CD4-positive, alpha-beta T cell treated with Interleukin-6 at 100 ng/mL for 8 hours (primary cell): ENCODE results near the gene HS1BP3.

Source experiments
- DNase-seq: peaks from one replicate; pipeline ENCODE4 v3.0.0-alpha.2; 2020; ENCODE audit warnings: mixed read lengths, low spot score

HS1BP3 gene

GRCh38 chr2:20674974-20675679, 24.2 kb upstream of the HS1BP3 start:
- DNase-seq = no peak

DNA sequence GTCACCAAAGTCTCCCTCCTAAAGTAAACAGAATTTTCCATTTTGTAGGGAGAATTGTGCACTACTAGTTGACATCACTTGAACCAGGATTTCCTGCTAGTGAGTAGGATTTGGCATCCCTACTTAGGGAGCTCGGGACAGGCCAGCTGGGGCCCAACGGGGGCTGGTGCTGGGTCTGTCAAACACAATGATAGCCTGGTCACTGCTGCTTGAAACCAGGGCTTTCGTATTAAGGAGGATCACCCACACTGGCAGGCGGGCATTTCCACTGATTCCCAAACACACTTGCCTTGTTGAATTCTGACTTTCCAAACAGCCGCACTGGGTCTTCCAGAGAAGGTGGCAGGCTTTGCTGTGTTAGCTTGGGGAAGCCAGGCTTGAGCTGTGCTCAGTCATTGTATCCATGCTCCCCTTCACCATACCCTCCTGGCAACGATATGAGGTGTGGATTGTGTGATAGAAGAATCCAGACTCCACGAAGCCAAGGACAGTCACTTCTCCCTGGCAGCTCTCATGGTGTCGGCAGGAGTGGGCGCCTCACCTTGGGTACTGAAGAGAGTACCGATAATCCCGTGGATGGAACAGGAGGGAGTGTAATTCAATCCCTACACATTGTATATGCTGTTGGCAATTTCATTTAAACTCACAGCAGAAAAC, 23.5 kb upstream of the HS1BP3 start:
- no peak for DNase-seq

DNA sequence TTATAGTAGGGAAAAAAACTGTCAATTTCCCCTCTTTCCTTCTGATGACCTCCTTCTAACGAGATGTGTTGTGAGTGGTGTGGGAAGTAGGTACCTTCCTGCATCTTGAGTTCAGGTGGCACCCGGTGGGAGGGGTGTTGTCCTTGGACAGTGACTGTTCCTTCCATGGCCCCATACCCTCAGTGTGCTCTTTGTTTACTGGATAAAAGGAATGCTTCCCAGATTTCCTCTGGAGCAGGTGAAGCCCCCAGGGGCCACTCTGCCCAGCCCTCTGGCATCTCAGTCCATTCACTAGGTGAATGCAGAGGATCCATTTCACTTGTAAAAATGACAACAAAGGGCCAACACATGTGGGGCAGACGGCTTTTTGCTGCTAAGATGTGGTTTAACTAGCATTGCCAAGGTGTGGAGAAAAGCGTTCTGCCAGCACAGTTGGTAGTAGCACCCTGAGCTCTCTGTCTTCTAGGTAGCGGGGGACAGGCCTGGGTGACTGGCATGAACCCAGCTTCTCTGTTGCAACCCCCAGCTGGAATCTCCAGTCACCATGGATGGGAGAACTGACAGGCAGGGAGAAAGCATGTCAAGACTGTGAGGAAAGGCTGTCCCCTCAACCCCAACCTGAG, 22.9 kb upstream of the HS1BP3 start:
- DNase-seq = no peak

- DNase-seq = no peak
Measured at GRCh38 chr2:20672201-20672951, 21.5 kb upstream of the HS1BP3 start.

GRCh38 chr2:20671736-20672080, 20.8 kb upstream of the HS1BP3 start:
- no peak for DNase-seq

DNA sequence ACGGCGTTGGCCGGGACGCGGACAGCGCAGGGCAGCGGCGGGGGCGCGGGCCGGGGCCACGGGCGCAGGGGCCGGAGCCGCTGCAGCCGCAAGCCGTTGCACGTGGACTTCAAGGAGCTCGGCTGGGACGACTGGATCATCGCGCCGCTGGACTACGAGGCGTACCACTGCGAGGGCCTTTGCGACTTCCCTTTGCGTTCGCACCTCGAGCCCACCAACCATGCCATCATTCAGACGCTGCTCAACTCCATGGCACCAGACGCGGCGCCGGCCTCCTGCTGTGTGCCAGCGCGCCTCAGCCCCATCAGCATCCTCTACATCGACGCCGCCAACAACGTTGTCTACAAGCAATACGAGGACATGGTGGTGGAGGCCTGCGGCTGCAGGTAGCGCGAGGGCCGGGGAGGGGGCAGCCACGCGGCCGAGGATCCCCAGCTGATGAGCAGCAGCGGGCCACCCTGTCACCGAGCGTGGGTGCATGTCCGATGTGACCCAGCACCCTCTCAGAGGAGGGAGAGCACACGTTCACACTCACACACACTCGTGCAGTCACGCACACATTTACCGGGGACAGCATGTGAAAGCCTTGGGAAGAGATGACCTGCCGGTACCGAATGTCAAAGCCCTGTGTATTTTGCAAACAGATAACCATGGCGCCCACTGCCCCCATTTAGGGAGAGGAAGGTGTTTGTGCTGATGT, 20.3 kb upstream of the HS1BP3 start:
- no peak for DNase-seq

DNA sequence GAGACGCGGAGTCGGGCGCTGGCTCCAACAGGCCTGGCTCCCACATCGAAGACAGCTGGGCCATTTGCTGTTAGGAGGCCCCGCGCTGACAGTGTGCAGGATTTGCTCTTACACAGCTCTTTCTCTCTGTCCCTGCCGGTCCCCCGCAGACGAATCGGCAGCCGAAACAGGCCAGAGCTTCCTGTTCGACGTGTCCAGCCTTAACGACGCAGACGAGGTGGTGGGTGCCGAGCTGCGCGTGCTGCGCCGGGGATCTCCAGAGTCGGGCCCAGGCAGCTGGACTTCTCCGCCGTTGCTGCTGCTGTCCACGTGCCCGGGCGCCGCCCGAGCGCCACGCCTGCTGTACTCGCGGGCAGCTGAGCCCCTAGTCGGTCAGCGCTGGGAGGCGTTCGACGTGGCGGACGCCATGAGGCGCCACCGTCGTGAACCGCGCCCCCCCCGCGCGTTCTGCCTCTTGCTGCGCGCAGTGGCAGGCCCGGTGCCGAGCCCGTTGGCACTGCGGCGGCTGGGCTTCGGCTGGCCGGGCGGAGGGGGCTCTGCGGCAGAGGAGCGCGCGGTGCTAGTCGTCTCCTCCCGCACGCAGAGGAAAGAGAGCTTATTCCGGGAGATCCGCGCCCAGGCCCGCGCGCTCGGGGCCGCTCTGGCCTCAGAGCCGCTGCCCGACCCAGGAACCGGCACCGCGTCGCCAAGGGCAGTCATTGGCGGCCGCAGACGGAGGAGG, 19.6 kb upstream of the HS1BP3 start:
- no peak for DNase-seq

GRCh38 chr2:20669562-20670314, 18.8 kb upstream of the HS1BP3 start:
- no peak for DNase-seq

DNA sequence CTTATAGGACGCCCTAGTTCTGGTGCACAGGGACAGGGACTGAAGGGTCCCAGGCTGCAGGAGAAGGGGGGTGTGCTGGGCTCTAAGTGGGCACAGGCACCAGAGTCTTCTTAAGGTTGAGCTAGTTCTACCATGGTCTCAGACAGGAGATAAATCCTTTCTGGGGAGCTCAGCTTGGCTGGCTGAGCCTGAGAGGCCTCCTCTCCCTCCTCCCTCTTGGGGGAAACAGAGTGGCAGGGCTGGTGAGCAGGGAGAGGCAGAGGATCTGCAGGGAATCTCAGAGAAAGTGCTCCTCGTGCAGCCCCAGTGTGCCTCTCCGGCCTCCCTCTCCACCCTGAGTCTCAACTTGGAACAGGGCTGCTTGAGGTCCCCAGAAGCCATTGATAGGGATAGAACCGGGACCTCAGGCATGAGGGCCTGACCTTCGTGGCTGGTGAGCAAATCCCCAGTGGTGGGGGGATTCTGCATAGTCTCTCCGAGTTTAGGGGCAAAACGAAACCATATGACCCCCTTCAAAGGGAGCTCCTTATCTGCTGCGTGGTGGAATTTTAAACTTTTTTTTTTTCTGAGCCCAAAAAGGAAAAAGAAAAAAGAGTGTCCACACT, 18.1 kb upstream of the HS1BP3 start:
- no peak for DNase-seq

- DNase-seq = no peak
Measured at GRCh38 chr2:20668451-20668850, 17.6 kb upstream of the HS1BP3 start.

DNA sequence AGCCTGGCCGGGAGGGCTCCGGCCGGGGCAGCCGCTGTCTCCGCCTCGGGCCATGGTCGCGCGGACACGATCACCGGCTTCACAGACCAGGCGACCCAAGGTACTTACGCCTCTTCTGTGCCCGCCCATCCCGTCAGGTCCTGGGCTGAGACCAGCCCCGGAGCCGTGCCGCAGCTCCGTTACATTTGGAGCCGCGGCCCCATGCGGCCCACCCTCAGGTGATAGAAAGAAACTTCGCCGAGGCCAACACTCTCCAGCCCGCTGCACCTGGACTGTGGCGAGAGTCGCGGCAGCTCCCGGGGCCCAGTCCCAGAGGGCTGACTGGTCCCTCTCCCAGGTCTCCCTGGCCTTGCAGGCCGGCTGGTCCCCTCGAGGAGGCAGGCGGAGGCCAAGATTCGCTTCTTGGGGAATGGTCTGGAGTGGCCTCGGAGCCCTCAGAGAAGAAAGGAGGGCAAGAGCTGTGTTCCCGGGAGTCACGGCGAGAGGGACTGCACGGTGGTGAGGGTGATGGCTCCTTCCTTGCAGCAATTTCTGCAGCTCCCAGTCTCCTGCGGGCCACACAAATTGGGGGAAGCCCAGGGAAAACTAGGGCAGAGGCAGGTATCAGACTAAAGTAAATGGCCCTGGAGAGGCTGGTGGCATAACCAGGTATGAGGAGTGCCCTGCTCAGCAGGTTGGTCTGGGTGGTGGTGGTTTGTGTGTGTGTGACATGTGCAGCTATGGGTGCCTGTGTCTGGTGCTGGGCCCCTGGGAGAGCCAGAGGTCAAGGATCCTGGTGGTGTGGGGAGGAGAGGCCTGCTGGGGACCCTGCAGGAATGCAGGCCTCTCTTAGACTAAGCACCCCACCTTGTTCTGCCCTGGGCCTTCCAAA, 16.9 kb upstream of the HS1BP3 start:
- no peak for DNase-seq

DNA sequence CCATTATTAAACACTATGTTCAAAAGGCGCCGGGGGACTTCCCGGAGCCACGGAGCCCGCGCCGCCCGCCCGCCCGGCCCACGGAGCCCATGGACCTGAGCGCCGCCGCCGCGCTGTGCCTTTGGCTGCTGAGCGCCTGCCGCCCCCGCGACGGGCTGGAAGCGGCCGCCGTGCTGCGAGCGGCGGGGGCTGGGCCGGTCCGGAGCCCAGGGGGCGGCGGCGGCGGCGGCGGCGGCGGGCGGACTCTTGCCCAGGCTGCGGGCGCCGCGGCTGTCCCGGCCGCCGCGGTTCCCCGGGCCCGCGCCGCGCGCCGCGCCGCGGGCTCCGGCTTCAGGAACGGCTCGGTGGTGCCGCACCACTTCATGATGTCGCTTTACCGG, 16.2 kb upstream of the HS1BP3 start:
- DNase-seq = no peak

GRCh38 chr2:20666304-20667150, 15.6 kb upstream of the HS1BP3 start, which contains the start of gene GDF7:
Gene GDF7, plus strand, starts transcription at chr2:20667144. Its CDS starts 96 bp downstream, at chr2:20667240.
- no peak for DNase-seq

DNA sequence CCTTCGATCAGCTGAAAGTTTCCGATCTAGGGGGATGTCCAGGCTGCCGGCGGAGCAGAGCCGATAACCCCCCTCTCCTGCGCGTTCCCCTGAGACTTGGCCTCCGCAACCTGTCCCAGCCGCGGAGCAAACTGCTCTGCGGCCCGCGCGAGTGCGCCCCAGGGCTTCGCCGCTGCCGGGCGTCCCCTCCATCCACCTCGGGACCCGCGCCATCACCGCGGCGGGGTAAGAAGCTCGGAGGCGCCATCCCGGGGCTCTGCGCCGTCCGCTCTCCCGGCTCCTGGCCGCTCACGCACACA, 15.1 kb upstream of the HS1BP3 start:
- DNase-seq = no peak

DNA sequence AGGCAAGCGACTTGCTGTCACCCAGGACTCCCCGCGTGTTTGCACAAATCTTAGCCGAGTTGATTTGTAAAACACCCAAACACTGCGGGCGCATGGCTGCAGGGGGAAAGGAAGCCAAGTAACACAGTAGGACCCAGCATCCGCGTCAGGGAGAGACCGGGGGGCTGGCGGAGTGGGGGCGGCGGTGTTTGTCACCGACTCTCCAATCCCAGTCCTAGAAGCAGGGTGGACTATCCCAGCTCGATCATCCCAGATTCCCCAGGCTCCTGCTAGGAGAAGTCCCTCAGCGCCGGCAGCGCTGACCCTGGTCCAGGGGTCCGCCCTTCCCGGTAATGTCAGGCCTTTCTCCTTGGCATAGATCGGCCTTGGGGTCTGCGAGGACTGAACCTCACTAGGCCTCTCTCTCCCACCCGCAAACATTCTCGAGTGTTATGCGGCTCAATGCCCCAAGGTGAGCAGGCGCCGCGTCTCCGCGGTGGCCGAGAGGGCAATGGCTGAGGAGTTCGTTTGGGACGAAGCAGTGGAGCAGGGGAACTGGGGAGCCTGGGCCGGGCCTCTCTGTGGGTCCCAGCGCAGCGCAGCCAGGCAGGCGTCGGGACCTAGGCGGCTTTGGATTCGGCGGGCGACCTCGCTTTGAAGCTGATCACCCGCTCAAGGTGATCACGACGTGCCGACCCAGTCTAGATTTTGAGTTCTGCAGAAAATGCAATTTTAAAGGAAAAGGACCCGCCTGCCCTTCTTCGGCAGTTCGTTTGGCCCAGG, 14.5 kb upstream of the HS1BP3 start:
- no peak for DNase-seq

DNA sequence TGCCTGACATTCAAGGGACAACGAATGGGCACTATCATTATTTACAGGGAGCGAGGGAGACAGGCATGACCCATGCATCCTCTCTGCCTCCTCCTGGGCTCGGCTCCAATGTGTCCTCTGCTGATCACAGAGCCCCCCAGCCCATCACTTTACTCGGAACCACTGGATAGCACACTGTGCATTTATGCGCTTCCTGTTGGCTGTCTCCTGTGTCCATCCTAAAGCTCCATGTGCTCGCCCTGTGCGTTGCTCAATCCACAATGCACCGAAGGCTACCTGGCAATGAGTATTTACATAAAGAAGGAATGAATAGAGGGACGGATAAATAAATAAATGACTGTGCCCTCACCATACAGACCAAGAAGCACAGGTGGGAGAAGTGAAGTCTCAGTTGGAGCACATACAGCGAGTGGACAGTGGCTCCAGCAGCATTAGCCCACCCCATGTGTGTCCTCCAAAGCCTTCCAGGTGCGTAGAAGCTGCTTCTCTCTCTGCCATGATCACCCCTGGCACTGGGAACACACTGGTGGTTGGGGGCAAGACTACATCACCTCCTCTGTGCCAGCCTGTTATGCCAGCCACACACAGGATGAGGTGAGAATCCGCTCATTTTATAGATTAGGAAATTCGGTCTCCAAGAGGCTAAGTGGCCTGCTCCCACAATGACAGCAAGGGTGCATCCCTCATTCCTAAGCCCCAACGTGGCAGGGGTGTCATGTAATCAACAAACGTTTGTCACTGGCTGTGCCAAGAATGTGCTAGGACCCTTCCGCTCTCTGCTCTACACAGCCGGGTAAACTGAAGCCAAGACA, 13.7 kb upstream of the HS1BP3 start:
- DNase-seq = no peak

DNA sequence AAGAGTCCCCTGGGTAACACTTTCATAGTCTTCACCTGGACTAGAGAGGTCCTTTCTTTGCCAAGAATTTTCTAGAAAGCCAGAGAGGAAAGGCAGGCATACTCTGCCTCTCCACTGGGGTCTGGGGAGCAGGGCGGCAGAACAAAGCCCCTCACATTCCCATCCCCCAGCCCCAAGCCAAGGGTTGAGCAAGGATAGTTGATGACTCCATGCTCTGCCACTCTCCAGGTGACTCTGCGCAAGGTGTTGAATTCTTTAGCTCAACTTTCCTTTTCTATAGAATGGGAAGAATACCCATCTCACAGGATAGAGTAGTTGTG, 13.1 kb upstream of the HS1BP3 start:
- DNase-seq = no peak
